K562 (cell line): ENCODE measurements around the gene STXBP6. TPM values are rescaled to one million over a fixed set of nuclear protein-coding genes. Genes with fewer than 3 reads are reported as not detected.

Experiments used
- ATAC-seq: fragments of 200-7000 bp; cut with Tn5 transposase; 3 replicates; pipeline ENCODE4 v1.9.1; 2020; ENCODE audit warnings: moderate library complexity
- BruUV-seq: library from RNA; stranded (reverse); fragments of 400-500 nt; replicated peaks from 2 replicates; lab custom pipeline; 2021; lab: Mats Ljungman, UMichigan
- CTCF ChIA-PET: fragments of 300-600 bp; formaldehyde crosslinking; extraction: SDS; loops from one replicate; lab custom pipeline; 2021; ENCODE audit warnings: low intra/inter-chr PET ratio; lab: Yijun Ruan, JAX
- POLR2A ChIA-PET: fragments of 300-600, 350-650 bp; sonication (Branson Sonifier 250); formaldehyde crosslinking; extraction: SDS; loops from one replicate; lab custom pipeline; 2021; ENCODE audit warnings: antibody characterized with exemption, inconsistent platforms; lab: Yijun Ruan, JAX
- DNase-seq, 4 experiments: peaks; one replicate each; pipeline versions ENCODE4 v3.0.0 to v3.0.0-alpha.2; 2011 to 2018; ENCODE audit warnings: low spot score in 3 of 4, mixed read lengths in 3 of 4; ENCODE audit errors: extremely low read depth in 1 of 4
- FAIRE-seq: peaks from 2 replicates; lab custom pipeline; 2011; peaks lifted over from hg19 to GRCh38; lab: Jason Lieb, UNC
- H2AFZ ChIP-seq: 2 replicates; pipeline ENCODE4 v1.6.0; 2011; ENCODE audit warnings: low read depth, low read length, control low read depth, inconsistent platforms
- H3K27ac ChIP-seq: fragments of 200-600 bp; 3 replicates; pipeline ENCODE4 v1.8.0; 2011; ENCODE audit warnings: low read depth, mild to moderate bottlenecking, control low read depth, inconsistent platforms, low read length, moderate library complexity, mixed read lengths; ENCODE audit errors: extremely low read depth
- H3K27me3 ChIP-seq, 2 experiments: fragments of 300-600 bp in 1 of 2; 2 replicates in 1 of 2; 3 replicates in 1 of 2; pipeline versions ENCODE4 v1.6.0 to v1.8.0; 2011; ENCODE audit warnings: inconsistent platforms in 2 of 2, low read length in 2 of 2, mild to moderate bottlenecking in 1 of 2, mixed read lengths in 1 of 2, moderate library complexity in 1 of 2; ENCODE audit not compliant: control insufficient read depth in 2 of 2, insufficient read depth in 2 of 2
- H3K36me3 ChIP-seq: fragments of 300-600 bp; 3 replicates; pipeline ENCODE4 v1.8.0; 2011; ENCODE audit warnings: mild to moderate bottlenecking, low read length, inconsistent platforms; ENCODE audit not compliant: control insufficient read depth, insufficient read depth
- H3K4me1 ChIP-seq, 2 experiments: fragments of 200-600 bp in 1 of 2; replicated peaks in 1 of 2; 2 replicates in 1 of 2; 3 replicates in 1 of 2; pipeline versions ENCODE4 v1.5.1 to v1.8.0; 2011; ENCODE audit warnings: inconsistent platforms in 2 of 2, low read length in 2 of 2, mild to moderate bottlenecking in 1 of 2, mixed read lengths in 1 of 2, moderate library complexity in 1 of 2; ENCODE audit not compliant: control insufficient read depth in 2 of 2, insufficient read depth in 2 of 2
- H3K4me2 ChIP-seq: 2 replicates; pipeline ENCODE4 v1.6.1; 2011; ENCODE audit warnings: low read length, control low read depth, inconsistent platforms, mixed read lengths; ENCODE audit not compliant: insufficient read depth
- H3K4me3 ChIP-seq: fragments of 200-600 bp; sonication (generic), shearing (Covaris generic); 2 replicates; pipeline ENCODE4 v1.5.1; 2016; ENCODE audit warnings: control low read depth, inconsistent platforms
- H3K79me2 ChIP-seq: fragments of 200-600 bp; 3 replicates; pipeline ENCODE4 v1.8.0; 2011; ENCODE audit warnings: low read length, inconsistent platforms; ENCODE audit not compliant: control insufficient read depth, insufficient read depth
- H3K9ac ChIP-seq, 2 experiments: 2 replicates each; pipeline versions ENCODE4 v1.6.0 to v1.6.1; 2011; ENCODE audit warnings: low read depth in 2 of 2, low read length in 2 of 2, control low read depth in 1 of 2, inconsistent platforms in 1 of 2, mild to moderate bottlenecking in 1 of 2, mixed read lengths in 1 of 2; ENCODE audit not compliant: insufficient read depth in 1 of 2
- H3K9me1 ChIP-seq: one replicate; pipeline ENCODE4 v1.6.0; 2011; ENCODE audit warnings: inconsistent platforms, mild to moderate bottlenecking, low read length, moderate library complexity; ENCODE audit not compliant: control insufficient read depth, insufficient read depth
- H3K9me3 ChIP-seq: replicated peaks from 2 replicates; pipeline ENCODE4 v1.5.1; 2011; ENCODE audit warnings: low read depth, low read length, inconsistent platforms; ENCODE audit not compliant: control insufficient read depth, insufficient read depth
- H4K20me1 ChIP-seq: replicated peaks from 2 replicates; pipeline ENCODE4 v1.6.1; 2011; ENCODE audit warnings: low read length, inconsistent platforms, mixed read lengths; ENCODE audit not compliant: control insufficient read depth, insufficient read depth
- CXXC5 ChIP-seq: fragments of 250-450 bp; sonication (Bioruptor Pico); IDR thresholded peaks from 2 replicates; pipeline ENCODE4 v1.8.0; 2022; ENCODE audit warnings: inconsistent platforms, mild to moderate bottlenecking, moderate library complexity
- ESRRA ChIP-seq: fragments of 450-650 bp; IDR thresholded peaks from 2 replicates; pipeline ENCODE4 v1.6.1; 2014; ENCODE audit warnings: low read depth, mild to moderate bottlenecking, moderate library complexity, borderline replicate concordance
- NR0B1 ChIP-seq: fragments of 450-650 bp; IDR thresholded peaks from one replicate; pipeline ENCODE4 v1.6.1; 2018; ENCODE audit warnings: mild to moderate bottlenecking, moderate library complexity; ENCODE audit not compliant: partially characterized antibody
- NRF1 ChIP-seq, 2 experiments: fragments of 450-650 bp; IDR thresholded peaks in 1 of 2; conservative IDR thresholded peaks in 1 of 2; 2 replicates each; pipeline ENCODE4 v1.6.1; 2014; ENCODE audit warnings: mild to moderate bottlenecking in 2 of 2
- RBM17 ChIP-seq: fragments of 200-400 bp; formaldehyde crosslinking; IDR thresholded peaks from 2 replicates; pipeline ENCODE4 v1.6.1; 2017; ENCODE audit warnings: low read depth, mild to moderate bottlenecking, low read length, borderline replicate concordance
- TCF7 ChIP-seq: sonication (generic); IDR thresholded peaks from 2 replicates; pipeline ENCODE4 v1.6.1; 2016; ENCODE audit warnings: antibody characterized with exemption, borderline replicate concordance
- TCF7L2 ChIP-seq: fragments of 150-350 bp; IDR thresholded peaks from 2 replicates; pipeline ENCODE4 v1.6.1; 2016; ENCODE audit warnings: low read depth, mild to moderate bottlenecking, low read length, moderate library complexity
- ZNF263 ChIP-seq: sonication (generic); formaldehyde crosslinking; IDR thresholded peaks from 2 replicates; pipeline ENCODE4 v1.8.0; 2022; ENCODE audit warnings: mild to moderate bottlenecking, missing genetic modification reagents, borderline replicate concordance
- ZNF274 ChIP-seq: IDR thresholded peaks from 2 replicates; pipeline ENCODE4 v1.6.1; 2011; ENCODE audit warnings: low read depth, mild to moderate bottlenecking, low read length, moderate library complexity, borderline replicate concordance
- WGBS: fragments of 100-300 bp; shearing (Covaris generic); methylation state at CpG from one replicate; pipeline ENCODE4 v1.1.6; 2016; ENCODE audit warnings: low coverage, mixed read lengths; ENCODE audit not compliant: insufficient coverage; ENCODE audit errors: missing lambda C conversion rate; 5-methylcytosine and 5-hydroxymethylcytosine counted together
- in situ Hi-C: fragments of 300-500 bp; cut with MboI; formaldehyde crosslinking; loops from 4 replicates; pipeline ENCODE4 v1.15.0; 2018; ENCODE audit warnings: inconsistent platforms, mixed read lengths
- intact Hi-C: fragments of 100-400 bp; cut with micrococcal nuclease; formaldehyde crosslinking; loops from 2 replicates; pipeline ENCODE4 v1.14.2; 2022
- polyA plus RNA-seq, 8 experiments: library from polyadenylated mRNA; depleted of rRNA in 4 of 8; stranded (reverse) in 5 of 8; unstranded in 3 of 8; fragments of >200 nt; fragmentation: Nextera tagmentation in 2 of 8; fragmentation: Illumina TruSeq in 1 of 8; extraction: Ambion mirVana in 2 of 8; extraction: Trizol in 1 of 8; gene quantifications; 2 replicates each; pipeline versions ENCODE4 v1.2.1 to v1.2.3, GENCODE V29; 2011 to 2014; ENCODE audit warnings: inconsistent platforms in 1 of 8, missing spikeins in 1 of 8
- total RNA-seq, 7 experiments: library from RNA; depleted of rRNA in 6 of 7; stranded (reverse); fragments of >200 nt in 6 of 7; fragmentation: Illumina TruSeq in 2 of 7; extraction: Trizol in 2 of 7; gene quantifications; 2 replicates each; pipeline versions ENCODE4 v1.2.1 to v1.2.3, GENCODE V29; 2011 to 2021; ENCODE audit warnings: low replicate concordance in 1 of 7
- TF ChIP-seq, protein P1 (sequence below): fragments of 250-450 bp; sonication (Bioruptor Pico); IDR thresholded peaks from 2 replicates; pipeline ENCODE4 v1.5.1; 2021; ENCODE audit warnings: mild to moderate bottlenecking
- TF ChIP-seq, protein P2 (sequence below): sonication (generic); formaldehyde crosslinking; IDR thresholded peaks from 2 replicates; pipeline ENCODE4 v1.8.0; 2022; ENCODE audit warnings: mild to moderate bottlenecking, missing genetic modification reagents
- TF ChIP-seq, protein P3 (sequence below), 3 experiments: fragments of 200-800 bp in 1 of 3; sonication (Bioruptor generic) in 1 of 3; sonication (generic) in 1 of 3; formaldehyde crosslinking in 1 of 3; IDR thresholded peaks; 2 replicates each; pipeline versions ENCODE4 v1.6.1 to v1.8.0; 2016 to 2022; ENCODE audit warnings: mild to moderate bottlenecking in 2 of 3, missing compliant biosample characterization in 2 of 3, missing genetic modification characterization in 2 of 3, missing genetic modification reagents in 1 of 3
- TF ChIP-seq, protein P4 (sequence below): fragments of 250-450 bp; sonication (Bioruptor Pico); IDR thresholded peaks from 2 replicates; pipeline ENCODE4 v1.4.0; 2020; ENCODE audit warnings: mild to moderate bottlenecking, moderate library complexity

Gene STXBP6
- total and polyA plus RNA-seq, 9 of the 15 experiments (the other 6 are each of a cell fraction or from before 2014, with no cell fraction given) = 0.27 to 0.89 (median 0.59) TPM

- TF ChIP-seq TCF7L2 = no peak
- TF ChIP-seq, all 486 proteins: peak for 0
Observed at GRCh38 chr14:24846261-24846660, 203.7 kb downstream of the STXBP6 start (continued).

GRCh38 chr14:24845851-24846250 lies 204.1 kb downstream of the STXBP6 start:
- in situ Hi-C loops = no loop called here
- ATAC-seq = no peak
- no peaks in the 10 kb centered on the region for H3K27me3 ChIP-seq
- intact Hi-C loops = no loop called here
- DNase-seq = no peak
- H3K36me3 ChIP-seq = no peaks in the 10 kb centered on the region
- ChIA-PET CTCF (no interaction called here), POLR2A (no interaction called here)
- WGBS = 0% methylated on average over 2 of the region's 2 CpGs
- H3K4me2 ChIP-seq = no peak overlapping the region
- H4K20me1 ChIP-seq = no peaks in the 10 kb centered on the region
- no peak overlapping the region for H3K4me3 ChIP-seq
- no peak overlapping the region for H2AFZ ChIP-seq
- H3K4me1 ChIP-seq = no peaks in the 10 kb centered on the region
- H3K9me3 ChIP-seq = no peaks in the 10 kb centered on the region
- no peaks in the 10 kb centered on the region for H3K79me2 ChIP-seq
- no peak for FAIRE-seq
- no peak overlapping the region for H3K9ac ChIP-seq
- no peaks in the 10 kb centered on the region for H3K9me1 ChIP-seq
- no TSS peak for BruUV-seq
- H3K27ac ChIP-seq = no peak overlapping the region
- TF ChIP-seq CXXC5 (CRISPR knock-in tag) (no peak), ESRRA (no peak), TCF7 (no peak), NRF1 (conservative IDR thresholded peaks at IDR 0.05 in 1 of 2, IDR thresholded peaks at IDR 0.05 in 1 of 2) (no peak), RBM17 (no peak), ZNF274 (no peak), NR0B1 (no peak), ZNF263 (CRISPR knock-in tag) (no peak)
- TF ChIP-seq, protein P1, sequence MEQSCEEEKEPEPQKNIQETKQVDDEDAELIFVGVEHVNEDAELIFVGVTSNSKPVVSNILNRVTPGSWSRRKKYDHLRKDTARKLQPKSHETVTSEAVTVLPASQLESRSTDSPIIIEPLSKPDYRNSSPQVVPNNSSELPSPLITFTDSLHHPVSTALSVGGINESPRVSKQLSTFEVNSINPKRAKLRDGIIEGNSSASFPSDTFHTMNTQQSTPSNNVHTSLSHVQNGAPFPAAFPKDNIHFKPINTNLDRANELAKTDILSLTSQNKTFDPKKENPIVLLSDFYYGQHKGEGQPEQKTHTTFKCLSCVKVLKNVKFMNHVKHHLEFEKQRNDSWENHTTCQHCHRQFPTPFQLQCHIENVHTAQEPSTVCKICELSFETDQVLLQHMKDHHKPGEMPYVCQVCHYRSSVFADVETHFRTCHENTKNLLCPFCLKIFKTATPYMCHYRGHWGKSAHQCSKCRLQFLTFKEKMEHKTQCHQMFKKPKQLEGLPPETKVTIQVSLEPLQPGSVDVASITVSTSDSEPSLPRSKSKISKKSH (CRISPR knock-in tag) = no peak
- TF ChIP-seq, protein P2, sequence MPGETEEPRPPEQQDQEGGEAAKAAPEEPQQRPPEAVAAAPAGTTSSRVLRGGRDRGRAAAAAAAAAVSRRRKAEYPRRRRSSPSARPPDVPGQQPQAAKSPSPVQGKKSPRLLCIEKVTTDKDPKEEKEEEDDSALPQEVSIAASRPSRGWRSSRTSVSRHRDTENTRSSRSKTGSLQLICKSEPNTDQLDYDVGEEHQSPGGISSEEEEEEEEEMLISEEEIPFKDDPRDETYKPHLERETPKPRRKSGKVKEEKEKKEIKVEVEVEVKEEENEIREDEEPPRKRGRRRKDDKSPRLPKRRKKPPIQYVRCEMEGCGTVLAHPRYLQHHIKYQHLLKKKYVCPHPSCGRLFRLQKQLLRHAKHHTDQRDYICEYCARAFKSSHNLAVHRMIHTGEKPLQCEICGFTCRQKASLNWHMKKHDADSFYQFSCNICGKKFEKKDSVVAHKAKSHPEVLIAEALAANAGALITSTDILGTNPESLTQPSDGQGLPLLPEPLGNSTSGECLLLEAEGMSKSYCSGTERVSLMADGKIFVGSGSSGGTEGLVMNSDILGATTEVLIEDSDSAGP (CRISPR knock-in tag) = no peak
- TF ChIP-seq, protein P3, sequence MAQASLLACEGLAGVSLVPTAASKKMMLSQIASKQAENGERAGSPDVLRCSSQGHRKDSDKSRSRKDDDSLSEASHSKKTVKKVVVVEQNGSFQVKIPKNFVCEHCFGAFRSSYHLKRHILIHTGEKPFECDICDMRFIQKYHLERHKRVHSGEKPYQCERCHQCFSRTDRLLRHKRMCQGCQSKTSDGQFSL (CRISPR knock-in tag; IDR thresholded peaks at IDR 0.05) = no peak
- TF ChIP-seq, protein P3 (tag; IDR thresholded peaks at IDR 0.05) = no peak
- TF ChIP-seq, protein P4, sequence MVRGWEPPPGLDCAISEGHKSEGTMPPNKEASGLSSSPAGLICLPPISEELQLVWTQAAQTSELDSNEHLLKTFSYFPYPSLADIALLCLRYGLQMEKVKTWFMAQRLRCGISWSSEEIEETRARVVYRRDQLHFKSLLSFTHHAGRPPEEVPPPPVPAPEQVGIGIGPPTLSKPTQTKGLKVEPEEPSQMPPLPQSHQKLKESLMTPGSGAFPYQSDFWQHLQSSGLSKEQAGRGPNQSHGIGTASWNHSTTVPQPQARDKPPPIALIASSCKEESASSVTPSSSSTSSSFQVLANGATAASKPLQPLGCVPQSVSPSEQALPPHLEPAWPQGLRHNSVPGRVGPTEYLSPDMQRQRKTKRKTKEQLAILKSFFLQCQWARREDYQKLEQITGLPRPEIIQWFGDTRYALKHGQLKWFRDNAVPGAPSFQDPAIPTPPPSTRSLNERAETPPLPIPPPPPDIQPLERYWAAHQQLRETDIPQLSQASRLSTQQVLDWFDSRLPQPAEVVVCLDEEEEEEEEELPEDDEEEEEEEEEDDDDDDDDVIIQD (CRISPR knock-in tag) = no peak
